Activated B cell treated with CpG ODN at 0.5 μM for 24 hours (primary cell): Measurements from ENCODE around the gene METTL16. TPM values are rescaled to one million over a fixed set of nuclear protein-coding genes. Genes with fewer than 3 reads are reported as not detected.

Experiments used
- ATAC-seq: fragments of 200-7000 bp; cut with Tn5 transposase; one replicate; pipeline ENCODE4 v1.10.0; 2021; ENCODE audit warnings: low read depth, mild to moderate bottlenecking, moderate library complexity
- CTCF ChIA-PET: fragments of 350-600 bp; sonication (Branson Sonifier 250); formaldehyde crosslinking; loops from one replicate; lab custom pipeline; 2021; ENCODE audit warnings: antibody characterized with exemption; lab: Charles Lee
- POLR2A ChIA-PET: fragments of 350-600 bp; sonication (Branson Sonifier 250); formaldehyde crosslinking; loops from one replicate; lab custom pipeline; 2021; ENCODE audit warnings: antibody characterized with exemption; lab: Charles Lee
- DNase-seq: peaks from one replicate; pipeline ENCODE4 v3.0.0; 2022
- H3K27ac Mint-ChIP-seq: one replicate; pipeline ENCODE4 v1.8.0; 2020; ENCODE audit warnings: mixed read lengths
- H3K27me3 Mint-ChIP-seq: one replicate; pipeline ENCODE4 v1.8.0; 2021; ENCODE audit warnings: mixed read lengths
- H3K36me3 Mint-ChIP-seq: one replicate; pipeline ENCODE4 v1.8.0; 2021; ENCODE audit warnings: low read depth, mixed read lengths
- H3K4me1 Mint-ChIP-seq: one replicate; pipeline ENCODE4 v1.8.0; 2021; ENCODE audit warnings: mixed read lengths
- H3K4me3 Mint-ChIP-seq: one replicate; pipeline ENCODE4 v1.8.0; 2020; ENCODE audit warnings: mild to moderate bottlenecking, mixed read lengths
- H3K9me3 Mint-ChIP-seq: one replicate; pipeline ENCODE4 v1.8.0; 2020; ENCODE audit warnings: mixed read lengths
- CTCF ChIP-seq: fragments of 200-600 bp; IDR thresholded peaks from one replicate; pipeline ENCODE4 v1.8.0; 2022; ENCODE audit warnings: antibody characterized with exemption, mild to moderate bottlenecking
- intact Hi-C: fragments of 100-400 bp; cut with micrococcal nuclease; formaldehyde crosslinking; loops from one replicate; pipeline ENCODE4 v1.15.1; 2024
- total RNA-seq: library from RNA; stranded (reverse); gene quantifications from 2 replicates; pipeline ENCODE4 v1.2.3, GENCODE V29; 2022

Gene METTL16
- total RNA-seq, 1 donor from 2014 or later, result 57.2 TPM

- DNase-seq (no peak), ATAC-seq (no peak)
- no peak overlapping the region for H3K4me3 Mint-ChIP-seq
- POLR2A ChIA-PET, result interaction anchor here (2.4 kb wide), 1 partner anchor 13 kb away, joined by 15 read pairs; the partner anchor contains the start of gene MNT
- no peak overlapping the region for H3K27ac Mint-ChIP-seq
- CTCF ChIA-PET, result interaction anchor here (10.4 kb wide), 1 partner anchor 33 kb away, joined by 520 read pairs; no protein-coding TSS in a partner anchor
- H3K36me3 Mint-ChIP-seq, result peaks cover 54% of the 10 kb centered on the region
- no peaks in the 10 kb centered on the region for H3K4me1 Mint-ChIP-seq
- TF ChIP-seq CTCF, result no peak
- H3K27me3 Mint-ChIP-seq, result no peaks in the 10 kb centered on the region
- intact Hi-C loops, result no loop called here
- H3K9me3 Mint-ChIP-seq, result no peaks in the 10 kb centered on the region
These were observed 97.1 kb downstream of the METTL16 start for GRCh38 chr17:2414446-2415064.

- H3K4me1 Mint-ChIP-seq, result no peaks in the 10 kb centered on the region
- ChIA-PET POLR2A (no interaction called here), CTCF (interaction anchor here (0.8 to 10.4 kb wide), 2 partner anchors 31 to 312 kb away, joined by 3 to 520 read pairs; no protein-coding TSS in a partner anchor)
- no peak for TF ChIP-seq CTCF
- H3K27me3 Mint-ChIP-seq, result no peaks in the 10 kb centered on the region
- H3K4me3 Mint-ChIP-seq, result no peak overlapping the region
- no peak for ATAC-seq
- DNase-seq, result no peak
- H3K36me3 Mint-ChIP-seq, result peaks cover 35% of the 10 kb centered on the region
- no peak overlapping the region for H3K27ac Mint-ChIP-seq
- intact Hi-C loops, result no loop called here
- no peaks in the 10 kb centered on the region for H3K9me3 Mint-ChIP-seq
These were observed 99.1 kb downstream of the METTL16 start for GRCh38 chr17:2412561-2413021.

GRCh38 chr17:2410951-2411350 is 100.7 kb downstream of the METTL16 start:
- ChIA-PET CTCF (interaction anchor here (10.4 kb wide), 1 partner anchor 29 kb away, joined by 520 read pairs; no protein-coding TSS in a partner anchor), POLR2A (interaction anchor here (1.1 to 1.5 kb wide), 3 partner anchors 19 to 28 kb away, joined by 3 to 4 read pairs (median 3); no protein-coding TSS in a partner anchor)
- H3K36me3 Mint-ChIP-seq, result peaks cover 28% of the 10 kb centered on the region
- H3K9me3 Mint-ChIP-seq, result no peaks in the 10 kb centered on the region
- H3K4me3 Mint-ChIP-seq, result no peak overlapping the region
- H3K4me1 Mint-ChIP-seq, result no peaks in the 10 kb centered on the region
- intact Hi-C loops, result no loop called here
- ATAC-seq, result no peak
- peak overlapping the region; percentile 8 for H3K27ac Mint-ChIP-seq
- no peaks in the 10 kb centered on the region for H3K27me3 Mint-ChIP-seq
- no peak for TF ChIP-seq CTCF
- DNase-seq, result no peak

- CTCF ChIA-PET, result interaction anchor here (1.2 to 3.8 kb wide), 3 partner anchors 9 to 92 kb away, joined by 3 to 21 read pairs (median 12); no protein-coding TSS in a partner anchor
- H3K9me3 Mint-ChIP-seq, result no peaks in the 10 kb centered on the region
- TF ChIP-seq CTCF, result no peak
- no peak for ATAC-seq
- intact Hi-C loops, result no loop called here
- DNase-seq, result no peak
- peaks cover 8% of the 10 kb centered on the region for H3K4me1 Mint-ChIP-seq
- H3K27me3 Mint-ChIP-seq, result no peaks in the 10 kb centered on the region
- peaks cover 16% of the 10 kb centered on the region for H3K36me3 Mint-ChIP-seq
- no peak overlapping the region for H3K4me3 Mint-ChIP-seq
- POLR2A ChIA-PET, result interaction anchor here (0.5 to 1.4 kb wide), 3 partner anchors 24 to 878 kb away, joined by 3 read pairs; no protein-coding TSS in a partner anchor
- no peak overlapping the region for H3K27ac Mint-ChIP-seq
These were observed 104.5 kb downstream of the METTL16 start for GRCh38 chr17:2406903-2407790.
